MM.1S (cell line): Measurements from ENCODE around the gene KRTAP5-11.
"Not testable (repeated sequence)": the region's sequence is repeated elsewhere in the genome, so short reads cannot be mapped to it uniquely, and the experiment has no call there.

Experiments
- CTCF ChIP-seq: fragments of 300-600 bp; sonication (generic); IDR thresholded peaks from 2 replicates; pipeline ENCODE4 v1.5.1; 2016; ENCODE audit warnings: antibody characterized with exemption, low read length, mixed read lengths
- EZH2 ChIP-seq: fragments of 300-600 bp; sonication (generic); optimal IDR thresholded peaks from 2 replicates; pipeline ENCODE3; 2017; ENCODE audit warnings: low read depth, mild to moderate bottlenecking, antibody characterized with exemption, low read length, mixed read lengths

- TF ChIP-seq EZH2, CTCF: not testable (repeated sequence)
These were observed 42.7 kb downstream of the KRTAP5-11 start for GRCh38 chr11:71539971-71540370.
